Measurements from ENCODE around the gene IRS4.

The IRS4 gene

DNA sequence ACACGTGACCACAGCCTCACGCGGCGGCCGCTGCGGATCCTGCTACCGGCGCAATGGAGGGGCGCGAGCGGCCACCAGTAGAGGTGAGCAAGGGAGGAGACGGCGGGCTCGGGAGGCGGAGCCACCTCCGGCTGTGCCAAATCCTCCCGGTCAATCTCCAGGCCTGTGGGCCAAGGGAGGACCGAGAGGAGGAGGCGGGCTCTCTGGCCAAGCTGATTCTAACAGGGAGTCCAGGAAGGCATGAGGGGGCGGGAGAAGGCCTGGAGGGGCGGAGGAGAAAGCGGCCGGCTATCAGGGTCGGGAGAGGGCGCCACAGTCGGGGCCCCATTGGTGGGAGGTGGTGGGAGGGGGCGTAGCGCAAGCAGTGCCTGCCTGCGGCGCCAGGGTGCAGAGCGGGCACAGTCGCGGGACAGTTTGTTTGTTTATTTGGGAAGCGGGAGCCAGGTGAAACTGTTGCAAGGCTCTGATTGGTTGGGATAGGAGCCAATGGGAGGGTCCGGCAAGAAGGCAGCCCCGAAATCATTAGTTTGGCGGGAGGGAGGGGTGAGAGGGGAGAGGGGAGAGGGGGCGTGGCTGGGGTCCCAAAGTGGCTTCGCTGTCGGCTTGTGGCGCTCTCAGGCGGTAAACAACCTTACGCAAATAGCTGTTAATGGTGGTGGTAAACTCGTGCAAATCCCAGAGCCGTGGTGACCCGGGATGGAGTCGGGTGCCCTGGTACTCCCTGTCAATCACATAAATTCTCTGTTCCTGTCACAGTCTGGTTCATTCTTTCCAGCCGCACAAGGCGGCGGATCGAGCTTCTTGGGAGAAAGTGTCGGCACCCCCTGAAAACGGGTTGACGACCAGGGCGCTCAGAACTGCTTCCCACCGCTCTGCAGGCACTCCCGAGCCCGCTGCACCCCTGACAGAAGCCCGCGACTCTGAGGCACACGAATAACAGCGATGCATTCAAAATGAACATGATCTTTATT, at the start of gene IRS4:
IRS4 (minus strand) TSS at position 55 of the 971 bp plus-strand sequence.
- no peak for DNase-seq

DNA sequence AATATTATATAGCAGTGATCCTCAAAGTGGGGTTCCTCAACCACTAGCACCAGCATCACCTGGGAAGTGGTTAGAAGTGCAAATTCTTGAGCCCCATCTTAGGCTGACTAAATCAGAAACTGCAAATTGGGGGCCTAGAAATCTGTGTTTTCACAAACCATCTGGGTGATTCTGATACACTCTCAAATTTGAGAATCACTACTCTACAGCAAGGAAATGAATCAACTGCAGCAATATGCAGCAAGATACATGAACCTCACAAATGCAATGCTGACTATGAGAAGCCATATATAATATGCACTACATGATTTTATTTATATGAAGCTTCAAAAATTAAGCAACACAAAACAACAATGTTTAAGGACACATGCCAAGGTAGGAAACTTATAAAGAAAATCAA, 36.2 kb upstream of the IRS4 start:
- no peak for DNase-seq

DNA sequence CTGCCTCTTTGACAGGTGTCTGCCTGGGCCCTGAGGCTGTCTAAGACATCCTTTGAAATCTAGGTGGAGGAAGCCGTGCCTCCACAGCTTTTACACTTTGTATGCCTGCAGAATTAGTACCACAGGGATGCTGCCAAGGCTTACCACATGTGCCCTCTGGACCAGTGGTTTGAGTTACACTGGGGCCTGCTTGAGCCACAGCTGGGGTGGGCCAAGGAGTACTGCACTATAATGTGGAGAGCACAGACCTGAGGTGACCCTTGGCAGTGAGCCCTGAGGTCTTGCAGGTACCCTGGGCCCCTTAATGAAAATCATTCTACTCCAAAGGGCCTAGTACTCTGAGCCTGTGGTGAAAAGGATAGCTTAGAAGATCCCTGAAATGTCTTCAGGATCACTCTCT, 27.2 kb upstream of the IRS4 start:
- no peak for DNase-seq

DNA sequence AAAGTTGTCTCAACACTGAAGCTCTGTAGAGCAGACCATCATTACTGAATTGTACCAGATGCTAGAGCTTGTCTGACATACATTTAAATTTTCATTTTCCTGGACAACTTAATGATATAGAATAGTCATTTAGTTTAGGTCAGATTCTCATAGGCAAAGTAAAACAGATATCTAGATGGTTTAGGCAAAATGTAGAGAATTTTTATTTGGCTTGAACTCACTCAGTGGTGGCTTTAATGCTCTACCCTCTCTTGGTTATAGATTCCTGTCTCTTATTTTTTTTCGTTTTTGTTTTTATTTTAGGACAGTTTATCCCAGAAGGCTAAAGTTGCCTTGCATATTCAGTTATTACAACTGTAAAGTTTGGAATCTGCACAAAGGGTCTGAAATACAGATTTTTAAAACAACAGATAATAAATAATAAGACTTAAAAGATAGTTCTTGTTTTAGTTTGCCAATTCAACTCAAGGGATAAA, 4.0 kb upstream of the IRS4 start:
- no peak for DNase-seq

DNA sequence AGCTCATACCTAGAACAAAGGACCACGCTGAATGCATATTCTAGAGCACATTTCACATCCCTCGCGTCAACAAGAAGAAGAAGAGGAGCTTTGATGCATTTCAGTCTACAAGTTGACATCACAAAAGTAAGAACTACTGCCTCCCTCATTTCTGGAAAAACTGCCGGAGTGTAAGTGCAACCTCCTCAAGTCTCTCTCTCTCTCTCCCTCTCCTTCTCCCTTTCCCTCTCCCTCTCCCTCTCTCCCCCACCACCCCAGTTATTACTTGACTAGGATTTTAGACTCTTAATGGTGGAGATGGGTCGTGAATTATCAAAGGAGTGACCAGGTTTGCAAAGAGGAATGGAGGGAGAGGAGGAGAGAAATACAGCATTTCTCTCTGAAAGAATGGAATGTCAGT, 1.4 kb upstream of the IRS4 start:
- no peak for DNase-seq

DNA sequence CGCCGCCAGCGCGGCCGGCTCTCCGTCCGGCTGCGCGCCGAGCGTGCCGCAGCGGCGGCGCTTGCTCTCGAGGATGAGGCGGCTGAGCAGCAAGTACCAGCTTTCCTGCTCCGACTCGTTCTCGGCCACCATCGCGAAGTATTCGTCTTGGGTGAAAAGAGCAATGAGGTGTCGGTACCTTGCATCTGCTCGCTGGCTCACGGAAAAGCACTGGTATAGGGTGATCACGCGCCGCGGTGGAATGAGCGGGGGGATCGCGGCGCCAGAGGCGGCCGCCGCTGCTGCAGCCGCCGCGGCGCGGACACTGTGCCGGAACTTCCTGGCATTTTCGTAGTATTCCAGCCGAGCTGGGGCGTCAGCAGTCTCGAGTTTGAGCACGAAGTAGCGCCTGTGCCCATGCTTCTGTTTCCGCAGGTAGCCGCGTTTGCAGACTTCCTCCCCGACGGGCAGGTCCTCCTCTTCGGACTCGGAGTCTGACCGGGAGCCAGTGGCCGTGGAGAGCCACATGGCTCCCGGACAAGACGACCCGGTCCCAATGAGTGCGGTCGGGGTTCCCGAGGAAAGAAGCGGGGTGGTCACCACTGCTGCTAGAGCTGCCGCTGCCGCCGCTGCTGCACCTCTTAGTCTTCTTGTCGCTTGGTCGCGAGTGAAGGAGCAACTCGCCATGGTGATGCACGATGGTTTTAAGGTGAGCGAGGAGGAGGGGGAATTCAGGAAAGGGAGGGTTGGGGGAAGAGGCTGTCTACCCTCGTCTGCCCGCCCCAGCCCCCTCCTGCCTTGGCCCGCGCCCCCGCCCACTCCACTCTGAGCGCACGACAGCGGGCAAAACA, 469 bp downstream of the IRS4 start:
- DNase-seq, result no peak

DNA sequence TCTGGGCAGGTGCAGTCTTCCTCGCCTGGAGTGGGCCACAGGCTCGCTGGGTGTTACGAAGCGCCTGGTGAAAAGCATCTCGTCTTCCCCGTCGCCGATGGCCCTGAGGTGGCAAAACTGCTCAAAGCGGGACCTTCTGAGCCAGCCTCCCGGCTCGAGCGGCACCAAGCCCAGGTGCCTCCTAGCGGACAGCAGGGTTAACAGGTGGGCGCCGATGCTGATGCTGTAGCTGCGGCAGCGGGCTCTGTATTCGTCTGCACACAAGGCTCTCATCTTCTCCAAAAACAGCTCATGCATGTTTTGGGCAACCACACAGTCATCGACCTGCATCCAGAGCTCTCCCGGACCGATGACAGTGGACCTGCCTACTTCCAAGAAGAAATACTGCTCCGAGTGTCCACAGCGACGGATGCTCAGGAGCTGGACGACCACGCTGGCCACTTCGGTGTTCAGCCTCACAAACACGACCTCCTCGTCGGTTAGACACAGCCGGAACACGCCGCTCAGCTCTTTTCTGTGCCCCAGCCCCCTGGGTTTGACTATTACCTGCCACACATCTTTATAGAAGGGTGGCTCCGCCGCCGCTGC, 1.2 kb downstream of the IRS4 start:
- DNase-seq, result no peak

DNA sequence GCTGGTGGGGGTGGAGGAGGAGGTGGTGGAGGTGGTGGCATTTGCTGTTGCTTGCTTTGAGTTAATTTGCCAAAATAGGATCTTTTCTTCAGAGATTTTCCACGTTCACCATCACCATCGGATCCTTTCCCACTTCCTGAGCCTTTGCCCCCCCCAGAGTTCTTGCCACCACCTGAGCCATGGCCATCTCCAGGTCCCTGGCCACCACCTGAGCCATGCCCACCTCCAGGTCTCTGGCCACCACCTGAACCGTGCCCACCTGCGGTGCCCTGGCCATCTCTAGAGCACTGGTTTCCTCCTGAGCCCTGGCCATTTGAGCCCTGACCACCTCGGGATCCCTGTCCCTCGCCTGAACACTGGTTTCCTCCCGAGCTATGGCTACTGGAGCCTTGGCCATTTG, 1.9 kb downstream of the IRS4 start:
- DNase-seq, result no peak

DNA sequence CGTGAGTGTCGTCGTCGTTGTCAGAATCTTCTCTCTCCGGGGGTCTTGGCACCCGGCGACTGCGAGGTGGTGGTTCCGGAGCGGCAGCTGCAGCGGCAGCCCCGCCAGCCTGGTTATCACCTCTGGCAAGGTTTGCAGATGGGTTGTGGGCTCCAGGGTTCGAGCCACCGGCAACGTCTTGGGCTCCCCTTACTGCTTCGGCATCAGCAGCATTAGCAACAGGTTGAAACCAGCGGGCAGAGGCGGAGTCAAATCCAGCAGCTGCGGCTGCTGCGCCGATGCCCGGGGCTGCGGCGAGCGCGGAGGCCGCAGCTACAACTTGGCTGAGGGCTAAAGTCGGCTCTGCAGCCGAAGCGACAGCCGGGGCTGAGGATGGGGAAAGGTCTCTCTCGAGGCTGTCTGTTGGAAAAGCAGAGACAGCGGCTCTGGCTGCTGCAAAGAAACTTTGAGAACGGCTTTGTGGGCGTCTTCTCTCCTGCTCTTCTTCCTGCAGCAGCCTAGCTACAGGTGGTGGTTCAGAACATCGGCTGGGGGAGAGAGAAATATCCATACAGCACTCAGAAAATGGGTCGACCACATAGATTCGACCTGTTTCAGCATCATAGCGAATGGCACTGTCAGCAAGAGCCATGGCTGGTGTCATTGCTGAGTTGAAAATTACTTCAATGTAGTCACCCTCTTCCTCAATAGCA, 3.6 kb downstream of the IRS4 start:
- DNase-seq, result no peak

DNA sequence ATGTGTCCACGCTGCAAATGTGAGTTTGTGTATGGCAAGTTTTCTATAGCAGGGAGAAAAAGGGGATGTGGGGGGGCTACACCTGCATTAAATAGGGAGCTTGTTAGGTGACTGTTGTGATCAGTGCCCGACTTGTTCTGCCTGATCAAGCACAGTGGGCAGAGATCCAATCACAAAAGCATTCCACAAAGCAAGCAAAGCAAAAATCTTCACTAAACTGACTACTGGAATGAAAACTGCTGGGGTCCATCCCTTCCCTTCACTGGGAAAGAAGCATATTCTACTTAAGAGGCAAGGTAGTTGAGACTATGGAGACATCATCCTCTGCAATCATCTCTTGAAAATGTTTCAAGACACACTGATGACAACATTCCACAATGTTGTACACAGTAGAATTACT, 5.2 kb downstream of the IRS4 start:
- no peak for DNase-seq

DNA sequence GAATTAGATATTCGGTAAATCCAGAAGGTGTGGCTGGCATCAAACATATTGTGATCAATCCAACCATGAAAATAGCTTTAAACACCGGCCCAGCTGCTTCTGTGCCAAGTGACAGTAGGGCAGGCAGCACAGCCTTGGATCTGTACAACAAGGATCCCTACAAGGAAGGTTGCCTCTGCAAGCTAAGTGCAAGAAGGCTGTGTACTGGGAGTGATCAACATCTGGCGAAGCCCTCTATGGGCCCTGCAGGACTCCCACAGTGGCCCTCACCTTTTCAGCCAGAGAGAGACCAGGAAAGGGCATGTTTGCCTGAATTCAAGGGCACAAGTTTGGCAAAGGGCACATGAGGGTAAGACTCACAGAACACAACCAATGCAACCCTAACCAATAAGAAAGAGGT, 9.6 kb downstream of the IRS4 start:
- no peak for DNase-seq

DNA sequence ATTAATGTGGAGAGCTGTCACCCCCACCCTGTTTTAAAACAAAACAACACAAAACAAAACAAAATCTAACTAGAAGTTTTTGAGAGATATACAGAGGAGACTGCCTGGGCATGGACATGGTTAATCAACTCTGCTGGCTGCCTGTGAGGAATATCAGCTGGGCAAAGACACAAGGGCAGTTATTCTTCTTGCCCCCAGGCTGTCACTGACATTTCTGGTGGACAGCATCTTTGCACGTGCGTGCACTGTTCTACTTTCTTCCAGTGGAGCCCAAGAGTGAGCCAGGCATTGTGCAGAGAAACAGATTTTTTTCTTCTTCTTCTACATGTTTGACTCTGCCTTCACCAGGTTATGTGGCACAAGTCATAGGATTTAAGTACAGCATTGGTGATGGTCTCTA, 13.8 kb downstream of the IRS4 start:
- no peak for DNase-seq

DNA sequence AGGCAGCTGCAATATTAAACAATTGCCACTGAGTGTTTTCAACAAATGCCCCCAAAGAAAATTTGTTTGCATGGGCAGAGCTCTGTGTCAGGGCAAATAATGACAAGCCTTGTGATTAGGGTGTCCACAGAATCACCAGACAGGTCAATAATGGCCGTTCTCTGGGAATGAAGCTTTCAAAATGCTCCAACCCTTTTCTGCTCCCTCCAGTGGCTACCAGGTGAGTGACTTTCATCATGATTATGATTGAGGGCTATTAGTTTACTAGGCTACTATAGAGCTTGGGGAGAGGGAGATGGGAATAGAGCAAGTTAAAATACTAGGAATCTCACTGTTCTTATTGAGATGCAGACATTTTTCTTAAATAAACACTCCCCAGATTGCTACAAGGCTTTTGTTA, 23.5 kb downstream of the IRS4 start:
- no peak for DNase-seq

DNA sequence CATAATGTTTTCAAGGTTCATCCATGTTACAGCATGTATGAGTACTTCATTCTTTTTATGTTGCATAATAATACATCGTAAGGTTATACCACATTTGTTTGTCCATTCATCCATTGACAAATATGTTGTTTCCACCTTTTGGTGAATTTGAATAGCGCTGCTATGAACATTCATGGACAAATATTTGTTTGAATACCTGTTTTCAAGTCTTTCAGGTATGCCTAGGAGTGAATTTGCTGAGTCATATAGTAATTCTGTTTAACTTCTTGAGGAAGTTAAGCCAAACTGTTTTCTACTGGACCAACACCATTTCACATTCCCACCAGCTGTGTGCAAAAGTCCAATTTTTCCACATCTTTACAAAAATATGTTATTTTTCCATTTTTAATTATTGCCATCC, 31.5 kb downstream of the IRS4 start:
- no peak for DNase-seq

DNA sequence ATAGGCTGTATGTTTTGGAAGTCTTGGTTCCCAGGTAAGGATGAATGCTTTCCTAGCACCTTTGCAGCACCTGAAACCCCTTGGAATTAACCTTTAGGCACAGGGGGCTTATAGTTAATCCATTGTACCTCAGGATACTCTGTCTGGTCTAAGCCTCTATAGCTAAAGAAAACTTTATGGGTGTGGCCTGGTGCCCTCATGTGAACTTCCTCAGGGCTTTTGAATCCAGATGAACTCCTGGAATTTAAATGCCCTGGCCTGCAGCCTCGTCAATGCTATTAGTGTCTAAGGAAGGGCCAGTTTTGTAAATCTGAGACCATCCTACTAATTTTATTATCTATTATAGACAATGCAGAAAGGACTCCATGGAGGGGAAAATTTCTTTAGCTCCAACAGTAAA, 33.8 kb downstream of the IRS4 start:
- no peak for DNase-seq

DNA sequence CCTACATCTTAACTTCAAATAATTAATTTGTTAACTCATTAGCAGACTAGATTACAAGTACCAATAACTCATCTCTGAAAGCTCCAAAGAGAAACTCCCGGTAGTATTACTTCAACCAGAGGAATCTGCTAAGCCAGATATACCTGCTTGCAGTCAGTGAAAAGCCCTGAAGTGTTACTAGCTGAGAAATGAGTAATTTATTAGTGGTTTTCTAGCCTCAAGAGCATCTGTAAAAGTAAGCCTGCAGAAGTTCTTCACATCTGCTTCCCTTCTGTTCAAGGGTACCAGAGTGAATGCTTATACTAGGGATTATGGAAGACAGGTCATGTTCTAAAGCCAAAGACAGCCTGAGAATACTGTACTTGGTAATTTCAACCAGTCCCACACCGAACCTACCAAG, 34.7 kb downstream of the IRS4 start:
- no peak for DNase-seq

DNA sequence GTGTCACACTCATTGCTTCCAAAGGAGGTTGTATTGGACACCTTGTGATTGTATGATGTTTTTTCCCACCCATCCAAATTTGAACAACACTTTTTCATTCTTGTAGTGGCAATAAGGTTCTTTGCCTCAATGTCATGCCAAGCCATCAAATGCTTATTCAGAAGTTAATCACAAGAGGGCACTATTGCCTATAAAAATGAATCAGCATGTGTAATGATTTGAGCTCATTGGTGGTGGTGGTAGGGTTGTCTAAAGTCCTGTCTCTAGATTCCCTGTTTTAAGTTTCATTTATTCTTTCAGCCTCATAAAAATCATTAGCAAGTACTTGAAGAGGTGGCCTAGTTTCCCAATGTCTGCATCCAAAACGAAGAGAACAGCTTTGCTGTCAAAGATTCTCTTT, 37.0 kb downstream of the IRS4 start:
- DNase-seq, result no peak

DNA sequence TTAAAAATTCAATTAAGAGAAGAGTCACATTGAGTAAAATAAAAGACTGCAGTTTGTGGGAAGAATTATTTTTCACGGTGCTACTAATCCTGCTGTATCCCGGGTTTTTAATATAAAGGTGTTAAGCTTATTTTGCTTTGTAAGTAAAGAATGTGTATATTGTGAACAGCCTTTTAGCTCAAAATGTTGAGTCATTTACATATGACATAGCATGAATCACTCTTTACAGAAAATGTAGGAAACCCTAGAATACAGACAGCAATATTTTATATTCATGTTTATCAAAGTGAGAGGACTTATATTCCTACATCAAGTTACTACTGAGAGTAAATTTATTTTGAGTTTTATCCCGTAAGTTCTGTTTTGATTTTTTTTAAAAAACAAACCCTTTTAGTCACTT, 39.7 kb downstream of the IRS4 start:
- no peak for DNase-seq
